H1 (cell line): ENCODE measurements around the gene KRT77. TPM values are rescaled to one million over a fixed set of nuclear protein-coding genes. Genes with fewer than 3 reads are reported as not detected.

ENCODE experiments used
- CTCF ChIA-PET: fragments of 300-600 bp; sonication (Branson Sonifier 250); formaldehyde crosslinking; loops from one replicate; lab custom pipeline; 2021; ENCODE audit not compliant: partially characterized antibody; lab: Charles Lee
- POLR2A ChIA-PET: fragments of 300-600 bp; sonication (Branson Sonifier 250); formaldehyde crosslinking; loops from one replicate; lab custom pipeline; 2021; ENCODE audit warnings: inconsistent platforms; ENCODE audit not compliant: partially characterized antibody; lab: Charles Lee
- DNase-seq, 2 experiments: peaks; one replicate each; pipeline versions ENCODE4 v3.0.0 to v3.0.0-alpha.2; 2010 to 2022; ENCODE audit warnings: low spot score in 2 of 2, low read depth in 1 of 2, mixed read lengths in 1 of 2
- FAIRE-seq: peaks from 2 replicates; lab custom pipeline; 2011; peaks lifted over from hg19 to GRCh38; lab: Jason Lieb, UNC
- H2AFZ ChIP-seq: 2 replicates; pipeline ENCODE4 v1.8.1; 2012; ENCODE audit warnings: low read length, inconsistent platforms
- H2AK5ac ChIP-seq: 2 replicates; pipeline ENCODE4 v1.6.1; 2013; ENCODE audit warnings: low read depth, low read length
- H2BK120ac ChIP-seq: replicated peaks from 2 replicates; pipeline ENCODE3; 2013; ENCODE audit warnings: low read depth, low read length, inconsistent platforms
- H2BK12ac ChIP-seq: 2 replicates; pipeline ENCODE4 v1.6.1; 2013; ENCODE audit warnings: low read depth, low read length
- H2BK15ac ChIP-seq: 2 replicates; pipeline ENCODE4 v1.6.1; 2013; ENCODE audit warnings: low read length
- H2BK20ac ChIP-seq: 2 replicates; pipeline ENCODE4 v1.6.1; 2013; ENCODE audit warnings: low read length
- H2BK5ac ChIP-seq: 2 replicates; pipeline ENCODE4 v1.6.1; 2013; ENCODE audit warnings: low read depth, low read length
- H3K14ac ChIP-seq: 2 replicates; pipeline ENCODE4 v1.6.1; 2013; ENCODE audit warnings: inconsistent platforms; ENCODE audit not compliant: insufficient read length
- H3K18ac ChIP-seq: 2 replicates; pipeline ENCODE4 v1.6.1; 2013; ENCODE audit warnings: low read length; ENCODE audit errors: extremely low read depth
- H3K23ac ChIP-seq: 2 replicates; pipeline ENCODE4 v1.6.1; 2013; ENCODE audit warnings: inconsistent platforms; ENCODE audit not compliant: insufficient read length
- H3K23me2 ChIP-seq: 2 replicates; pipeline ENCODE4 v1.6.1; 2013; ENCODE audit warnings: low read depth, low read length
- H3K27ac ChIP-seq: 2 replicates; pipeline ENCODE4 v1.6.1; 2011; ENCODE audit warnings: low read depth, low read length, inconsistent platforms
- H3K27me3 ChIP-seq, 4 experiments: replicated peaks in 1 of 4; 1 replicate in 1 of 4; 2 replicates in 3 of 4; pipeline versions ENCODE4 v1.6.1 to v1.8.1; 2011 to 2013; ENCODE audit warnings: low read length in 3 of 4, mild to moderate bottlenecking in 3 of 4, inconsistent platforms in 2 of 4, mixed read lengths in 2 of 4, moderate library complexity in 1 of 4; ENCODE audit not compliant: control insufficient read depth in 3 of 4, insufficient read depth in 3 of 4; ENCODE audit errors: extremely low read depth in 1 of 4
- H3K36me3 ChIP-seq, 4 experiments: 2 replicates each; pipeline versions ENCODE4 v1.6.1 to v1.8.1; 2011 to 2013; ENCODE audit warnings: mild to moderate bottlenecking in 4 of 4, low read length in 3 of 4, moderate library complexity in 2 of 4, control low read depth in 1 of 4, inconsistent platforms in 1 of 4; ENCODE audit not compliant: insufficient read depth in 4 of 4, control insufficient read depth in 2 of 4
- H3K4ac ChIP-seq: replicated peaks from 2 replicates; pipeline ENCODE3; 2013; ENCODE audit warnings: low read length, low read depth, mixed read lengths, inconsistent platforms; ENCODE audit not compliant: insufficient read length
- H3K4me1 ChIP-seq, 4 experiments: replicated peaks in 1 of 4; 1 replicate in 1 of 4; 2 replicates in 3 of 4; pipeline versions ENCODE4 v1.6.1 to v1.8.1; 2011 to 2013; ENCODE audit warnings: low read length in 3 of 4, inconsistent platforms in 2 of 4, mixed read lengths in 1 of 4; ENCODE audit not compliant: insufficient read depth in 4 of 4, control insufficient read depth in 3 of 4
- H3K4me2 ChIP-seq, 2 experiments: 2 replicates each; pipeline versions ENCODE4 v1.6.1 to v1.8.1; 2011 to 2013; ENCODE audit warnings: low read depth in 2 of 2, low read length in 2 of 2, control low read depth in 1 of 2, inconsistent platforms in 1 of 2, mild to moderate bottlenecking in 1 of 2; ENCODE audit not compliant: insufficient read depth in 1 of 2
- H3K4me3 ChIP-seq, 4 experiments: fragments of 200-600, 300-600 bp in 1 of 4; sonication (generic), shearing (Covaris generic), sonication (Bioruptor Twin) in 1 of 4; 2 replicates each; pipeline versions ENCODE4 v1.5.1 to v1.8.1; 2011 to 2016; ENCODE audit warnings: low read length in 4 of 4, low read depth in 3 of 4, control low read depth in 2 of 4, inconsistent platforms in 2 of 4, mild to moderate bottlenecking in 2 of 4, mixed read lengths in 1 of 4, moderate library complexity in 1 of 4; ENCODE audit not compliant: insufficient read depth in 2 of 4; ENCODE audit errors: extremely low read depth in 1 of 4
- H3K56ac ChIP-seq: replicated peaks from 2 replicates; pipeline ENCODE3; 2013; ENCODE audit warnings: low read depth, mild to moderate bottlenecking, mixed read lengths, low read length, inconsistent platforms; ENCODE audit not compliant: insufficient read length
- H3K79me1 ChIP-seq: 2 replicates; pipeline ENCODE4 v1.6.1; 2013; ENCODE audit warnings: low read depth, low read length, control low read depth
- H3K79me2 ChIP-seq, 2 experiments: 2 replicates each; pipeline versions ENCODE4 v1.6.1 to v1.8.1; 2012 to 2013; ENCODE audit warnings: low read length in 2 of 2, mild to moderate bottlenecking in 2 of 2, inconsistent platforms in 1 of 2; ENCODE audit not compliant: insufficient read depth in 2 of 2, control insufficient read depth in 1 of 2
- H3K9ac ChIP-seq, 4 experiments: replicated peaks in 1 of 4; 1 replicate in 1 of 4; 2 replicates in 3 of 4; pipeline versions ENCODE4 v1.6.1 to v1.8.1; 2011 to 2013; ENCODE audit warnings: low read depth in 3 of 4, low read length in 3 of 4, control low read depth in 2 of 4, mild to moderate bottlenecking in 2 of 4, moderate library complexity in 2 of 4, inconsistent platforms in 1 of 4; ENCODE audit errors: extremely low read depth in 1 of 4
- H3K9me3 ChIP-seq, 2 experiments: 2 replicates each; pipeline versions ENCODE4 v1.6.1 to v1.8.1; 2012 to 2013; ENCODE audit warnings: mild to moderate bottlenecking in 2 of 2, moderate library complexity in 2 of 2, control low read depth in 1 of 2, inconsistent platforms in 1 of 2, low read depth in 1 of 2, low read length in 1 of 2, mixed read lengths in 1 of 2; ENCODE audit not compliant: insufficient read depth in 2 of 2
- H4K20me1 ChIP-seq, 2 experiments: replicated peaks in 1 of 2; 2 replicates each; pipeline versions ENCODE3 to v1.8.1; 2011 to 2013; ENCODE audit warnings: inconsistent platforms in 2 of 2, low read length in 2 of 2, mild to moderate bottlenecking in 1 of 2; ENCODE audit not compliant: insufficient read depth in 2 of 2, control insufficient read depth in 1 of 2
- H4K5ac ChIP-seq: 2 replicates; pipeline ENCODE4 v1.6.1; 2013; ENCODE audit warnings: low read length, low read depth, mixed read lengths, inconsistent platforms; ENCODE audit not compliant: insufficient read length
- H4K8ac ChIP-seq: 2 replicates; pipeline ENCODE4 v1.8.0; 2013; ENCODE audit warnings: mild to moderate bottlenecking, moderate library complexity, low read length, inconsistent platforms; ENCODE audit not compliant: insufficient read depth; ENCODE audit errors: extremely low read depth
- H4K91ac ChIP-seq: replicated peaks from 2 replicates; pipeline ENCODE3; 2013; ENCODE audit warnings: low read length, mixed read lengths, inconsistent platforms; ENCODE audit not compliant: insufficient read length
- BACH1 ChIP-seq: IDR thresholded peaks from 2 replicates; pipeline ENCODE4 v1.6.1; 2012; ENCODE audit warnings: low read length, improper control_type of control experiment
- WGBS, 2 experiments: shearing (Covaris generic) in 1 of 2; methylation state at CpG; one replicate each; pipeline versions ENCODE4 v1.1.6 to v1.1.7; 2013 to 2015; ENCODE audit warnings: low lambda C conversion rate in 2 of 2, mixed read lengths in 2 of 2, inconsistent platforms in 1 of 2, low coverage in 1 of 2, missing lambda C conversion rate in 1 of 2; ENCODE audit not compliant: insufficient replicate concordance in 2 of 2, insufficient coverage in 1 of 2, insufficient read length in 1 of 2; ENCODE audit errors: extremely low coverage in 1 of 2, missing lambda C conversion rate in 1 of 2; 5-methylcytosine and 5-hydroxymethylcytosine counted together
- polyA plus RNA-seq, 7 experiments: library from polyadenylated mRNA; depleted of rRNA in 3 of 7; stranded (reverse) in 5 of 7; unstranded in 2 of 7; fragments of >200 nt in 5 of 7; fragments of 200-250 nt in 2 of 7; gene quantifications; 1 replicate in 5 of 7; 2 replicates in 1 of 7; 4 replicates in 1 of 7; pipeline versions ENCODE4 v1.2.1 to v1.2.3, GENCODE V29; 2011 to 2013; ENCODE audit warnings: missing spikeins in 2 of 7, mixed read lengths in 2 of 7
- total RNA-seq: library from RNA; stranded (reverse); fragmentation: NEBNext Ultra II Directional; extraction: Animal tissue kit (Norgen Biotek cat#: 25700); gene quantifications from 2 replicates; pipeline ENCODE4 v1.2.1, GENCODE V29; 2021

KRT77 gene
- total and polyA plus RNA-seq, 2 of the 8 experiments (the other 6 are each of a cell fraction or from before 2014, with no cell fraction given) = 0.02 TPM; not detected in 1

GRCh38 chr12:52722680-52723079, 19.4 kb upstream of the KRT77 start:
- H4K91ac ChIP-seq = no peak overlapping the region
- no peak overlapping the region for H3K4ac ChIP-seq
- no peak overlapping the region for H2BK20ac ChIP-seq
- no peak overlapping the region for H3K23ac ChIP-seq
- no peak overlapping the region for H3K4me2 ChIP-seq
- H3K27ac ChIP-seq = no peak overlapping the region
- H4K20me1 ChIP-seq = no peaks in the 10 kb centered on the region
- H3K27me3 ChIP-seq = peaks cover 0 to 2% (median 0%) of the 10 kb centered on the region in 4 experiments; a peak in 1 of 7 replicates
- no peak overlapping the region for H3K18ac ChIP-seq
- H2BK15ac ChIP-seq = no peak overlapping the region
- H2AK5ac ChIP-seq = no peak overlapping the region
- no peak for FAIRE-seq
- no peaks in the 10 kb centered on the region for H3K4me1 ChIP-seq
- H3K79me2 ChIP-seq = no peaks in the 10 kb centered on the region
- no peak overlapping the region for H2BK12ac ChIP-seq
- TF ChIP-seq BACH1 = no peak
- no peak overlapping the region for H2BK120ac ChIP-seq
- H2AFZ ChIP-seq = no peak overlapping the region
- CTCF ChIA-PET = interaction anchor here (0.6 to 1.3 kb wide), 2 partner anchors 31 to 321 kb away, joined by 3 to 4 read pairs; no protein-coding TSS in a partner anchor
- no peaks in the 10 kb centered on the region for H3K36me3 ChIP-seq
- no peak overlapping the region for H3K14ac ChIP-seq
- no peak overlapping the region for H3K9ac ChIP-seq
- no peak overlapping the region for H4K8ac ChIP-seq
- POLR2A ChIA-PET = no interaction called here
- DNase-seq = no peak
- no peak overlapping the region for H3K4me3 ChIP-seq
- no peaks in the 10 kb centered on the region for H3K79me1 ChIP-seq
- H2BK5ac ChIP-seq = no peak overlapping the region
- no peak overlapping the region for H4K5ac ChIP-seq
- WGBS, 2 experiments = 82% methylated on average over 2 of the region's 2 CpGs; no CpG with 5 or more reads in 1 of the 2 experiments
- H3K56ac ChIP-seq = no peak overlapping the region
- H3K9me3 ChIP-seq = no peaks in the 10 kb centered on the region
- no peaks in the 10 kb centered on the region for H3K23me2 ChIP-seq
